DOHH2 (cell line): ENCODE data around the gene SCAF4.
"Not testable (repeated sequence)": the region's sequence is repeated elsewhere in the genome, so short reads cannot be mapped to it uniquely, and the experiment has no call there.

Experiments used
- H3F3A ChIP-seq: fragments of 200-600 bp; sonication (generic), shearing (Covaris generic); 2 replicates; pipeline ENCODE4 v1.6.0; 2016; ENCODE audit warnings: antibody characterized with exemption, mild to moderate bottlenecking; ENCODE audit not compliant: control insufficient read depth, insufficient read depth
- H3K27ac ChIP-seq: fragments of 200-600 bp; sonication (generic); 2 replicates; pipeline ENCODE4 v1.5.1; 2014; ENCODE audit warnings: low read depth, mild to moderate bottlenecking, low read length, moderate library complexity
- H3K27me3 ChIP-seq: fragments of 200-600 bp; sonication (generic); 2 replicates; pipeline ENCODE4 v1.6.1; 2014; ENCODE audit warnings: mild to moderate bottlenecking, low read length, mixed read lengths; ENCODE audit not compliant: control insufficient read depth
- H3K36me3 ChIP-seq: fragments of 200-600 bp; sonication (generic); 2 replicates; pipeline ENCODE4 v1.6.1; 2014; ENCODE audit warnings: mild to moderate bottlenecking, low read length, moderate library complexity, mixed read lengths; ENCODE audit not compliant: control insufficient read depth
- H3K4me1 ChIP-seq: fragments of 200-600 bp; sonication (generic); 2 replicates; pipeline ENCODE4 v1.6.1; 2014; ENCODE audit warnings: mild to moderate bottlenecking, low read length, mixed read lengths; ENCODE audit not compliant: control insufficient read depth
- H3K4me2 ChIP-seq: fragments of 200-600 bp; sonication (generic); 2 replicates; pipeline ENCODE4 v1.6.0; 2014; ENCODE audit warnings: mild to moderate bottlenecking, low read length, moderate library complexity
- H3K4me3 ChIP-seq: fragments of 200-600 bp; sonication (generic); 2 replicates; pipeline ENCODE4 v1.5.1; 2014; ENCODE audit warnings: mild to moderate bottlenecking, low read length, mixed read lengths
- H3K79me2 ChIP-seq: fragments of 200-600 bp; sonication (generic); 2 replicates; pipeline ENCODE4 v1.6.1; 2014; ENCODE audit warnings: mild to moderate bottlenecking, low read length, mixed read lengths; ENCODE audit not compliant: control insufficient read depth
- H3K9me2 ChIP-seq: fragments of 200-600 bp; sonication (generic); replicated peaks from 2 replicates; pipeline ENCODE4 v1.6.1; 2014; ENCODE audit warnings: mild to moderate bottlenecking, low read length, mixed read lengths; ENCODE audit not compliant: control insufficient read depth
- H3K9me3 ChIP-seq: fragments of 200-600 bp; sonication (generic); 2 replicates; pipeline ENCODE4 v1.6.1; 2014; ENCODE audit warnings: antibody characterized with exemption, low read length, mixed read lengths; ENCODE audit not compliant: control insufficient read depth, insufficient read depth
- H4K20me1 ChIP-seq: fragments of 200-600 bp; sonication (generic); 2 replicates; pipeline ENCODE4 v1.6.0; 2014; ENCODE audit warnings: low read depth, mild to moderate bottlenecking, antibody characterized with exemption, low read length, moderate library complexity; ENCODE audit not compliant: control insufficient read depth, insufficient read depth
- CTCF ChIP-seq: fragments of 200-600 bp; sonication (generic); IDR thresholded peaks from one replicate; pipeline ENCODE4 v1.5.1; 2014; ENCODE audit warnings: antibody characterized with exemption, mild to moderate bottlenecking, low read depth, low read length; ENCODE audit not compliant: poor library complexity, severe bottlenecking
- EZH2phosphoT487 ChIP-seq: fragments of 200-600 bp; sonication (generic); IDR thresholded peaks from 2 replicates; pipeline ENCODE4 v1.6.1; 2017; ENCODE audit warnings: borderline replicate concordance, mild to moderate bottlenecking, antibody characterized with exemption, low read length, moderate library complexity, mixed read lengths

Gene SCAF4

GRCh38 chr21:31636874-31637273 is 95.0 kb downstream of the SCAF4 start:
- Histone ChIP-seq H3K79me2 (no peaks in the 10 kb centered on the region), H3K9me2 (no peaks in the 10 kb centered on the region), H3K27me3 (no peaks in the 10 kb centered on the region), H3K4me2 (no peak overlapping the region), H3K4me1 (no peaks in the 10 kb centered on the region), H3K36me3 (no peaks in the 10 kb centered on the region), H4K20me1 (no peaks in the 10 kb centered on the region), H3K4me3 (no peak overlapping the region), H3K9me3 (no peaks in the 10 kb centered on the region), H3F3A (no peaks in the 10 kb centered on the region), H3K27ac (no peak overlapping the region)
- TF ChIP-seq EZH2phosphoT487 (no peak), CTCF (no peak)

GRCh38 chr21:31634993-31635392 is 96.9 kb downstream of the SCAF4 start:
- Histone ChIP-seq H3K27ac (no peak overlapping the region), H3K4me1 (no peaks in the 10 kb centered on the region), H3F3A (no peaks in the 10 kb centered on the region), H3K9me2 (no peaks in the 10 kb centered on the region), H3K36me3 (no peaks in the 10 kb centered on the region), H3K9me3 (no peaks in the 10 kb centered on the region), H3K27me3 (no peaks in the 10 kb centered on the region), H4K20me1 (no peaks in the 10 kb centered on the region), H3K79me2 (no peaks in the 10 kb centered on the region), H3K4me3 (no peak overlapping the region), H3K4me2 (no peak overlapping the region)
- no peak for TF ChIP-seq CTCF
- TF ChIP-seq EZH2phosphoT487: no peak

GRCh38 chr21:31631881-31632280 is 100.0 kb downstream of the SCAF4 start:
- H3K9me3 ChIP-seq, H4K20me1 ChIP-seq, H3K4me3 ChIP-seq, H3K79me2 ChIP-seq, H3K9me2 ChIP-seq, H3K4me1 ChIP-seq, H3F3A ChIP-seq, H3K36me3 ChIP-seq, H3K27ac ChIP-seq, H3K27me3 ChIP-seq, H3K4me2 ChIP-seq: not testable (repeated sequence)

- no peaks in the 10 kb centered on the region for H3K9me2 ChIP-seq
- H3K27me3 ChIP-seq: no peaks in the 10 kb centered on the region
- H3K79me2 ChIP-seq: no peaks in the 10 kb centered on the region
- H3F3A ChIP-seq: no peaks in the 10 kb centered on the region
- H3K4me3 ChIP-seq: no peak overlapping the region
- no peaks in the 10 kb centered on the region for H3K9me3 ChIP-seq
- no peak overlapping the region for H3K27ac ChIP-seq
- no peaks in the 10 kb centered on the region for H4K20me1 ChIP-seq
- TF ChIP-seq CTCF (no peak), EZH2phosphoT487 (no peak)
- no peaks in the 10 kb centered on the region for H3K4me1 ChIP-seq
- H3K4me2 ChIP-seq: no peak overlapping the region
- no peaks in the 10 kb centered on the region for H3K36me3 ChIP-seq
These were observed 101.8 kb downstream of the SCAF4 start for GRCh38 chr21:31629972-31630711.
